Ecto neural progenitor cell (in vitro differentiated cells): ENCODE results near the gene NTM.

Source experiments
- DNase-seq: peaks from one replicate; pipeline ENCODE4 v3.0.0-alpha.2; 2018; ENCODE audit warnings: low spot score

Gene NTM

GRCh38 chr11:132217856-132218255 is 847.4 kb downstream of the NTM start:
- no peak for DNase-seq

- DNase-seq: no peak
These were observed 850.1 kb downstream of the NTM start for GRCh38 chr11:132220474-132220873.

- no peak for DNase-seq
These were observed 851.9 kb downstream of the NTM start for GRCh38 chr11:132222345-132222744.

GRCh38 chr11:132226522-132226921 is 856.1 kb downstream of the NTM start:
- no peak for DNase-seq

GRCh38 chr11:132228746-132229325 is 858.4 kb downstream of the NTM start:
- DNase-seq: no peak

- no peak for DNase-seq
These were observed 861.4 kb downstream of the NTM start for GRCh38 chr11:132231656-132232347.

- DNase-seq: no peak
These were observed 864.5 kb downstream of the NTM start for GRCh38 chr11:132234878-132235277.

- DNase-seq: no peak
These were observed 867.4 kb downstream of the NTM start for GRCh38 chr11:132237781-132238180.

- no peak for DNase-seq
These were observed 868.0 kb downstream of the NTM start for GRCh38 chr11:132238331-132238866.

GRCh38 chr11:132240374-132240773 is 870.0 kb downstream of the NTM start:
- DNase-seq: no peak

- DNase-seq: peak; percentile 35
These were observed 872.2 kb downstream of the NTM start for GRCh38 chr11:132242632-132243031.

GRCh38 chr11:132244846-132245245 is 874.4 kb downstream of the NTM start:
- DNase-seq: no peak

GRCh38 chr11:132245403-132246385 is 875.3 kb downstream of the NTM start:
- DNase-seq: no peak

GRCh38 chr11:132248580-132248979 is 878.2 kb downstream of the NTM start:
- no peak for DNase-seq

GRCh38 chr11:132249256-132249655 is 878.8 kb downstream of the NTM start:
- DNase-seq: no peak

GRCh38 chr11:132251061-132251460 is 880.6 kb downstream of the NTM start:
- no peak for DNase-seq

GRCh38 chr11:132253469-132254264 is 883.3 kb downstream of the NTM start:
- no peak for DNase-seq

GRCh38 chr11:132254906-132255305 is 884.5 kb downstream of the NTM start:
- DNase-seq: no peak

- no peak for DNase-seq
These were observed 886.3 kb downstream of the NTM start for GRCh38 chr11:132256528-132257279.

GRCh38 chr11:132257871-132258270 is 887.5 kb downstream of the NTM start:
- no peak for DNase-seq

GRCh38 chr11:132258875-132259274 is 888.5 kb downstream of the NTM start:
- no peak for DNase-seq
